Endothelial cell of umbilical vein (primary cell): ENCODE results near the gene CCDC70. TPM values are rescaled to one million over a fixed set of nuclear protein-coding genes. Genes with fewer than 3 reads are reported as not detected.

Experiments
- BruUV-seq: library from RNA; stranded (reverse); fragments of 400-500 nt; replicated peaks from 2 replicates; lab custom pipeline; 2021; lab: Mats Ljungman, UMichigan
- CTCF ChIA-PET: fragments of 300-600, 350-600 bp; sonication (Branson Sonifier 250); formaldehyde crosslinking; loops from one replicate; lab custom pipeline; 2021; ENCODE audit warnings: antibody characterized with exemption, inconsistent platforms; lab: Charles Lee
- POLR2A ChIA-PET: fragments of 300-600, 350-600 bp; sonication (Branson Sonifier 250); formaldehyde crosslinking; loops from one replicate; lab custom pipeline; 2021; ENCODE audit warnings: antibody characterized with exemption, inconsistent platforms; lab: Charles Lee
- DNase-seq: peaks from one replicate; pipeline ENCODE4 v3.0.0-alpha.2; 2011; ENCODE audit warnings: low read depth, low spot score
- FAIRE-seq: peaks from 2 replicates; lab custom pipeline; 2011; peaks lifted over from hg19 to GRCh38; lab: Jason Lieb, UNC
- H2AFZ ChIP-seq: 2 replicates; pipeline ENCODE4 v1.6.0; 2012; ENCODE audit warnings: low read depth, low read length, control low read depth, inconsistent platforms
- H3K27ac ChIP-seq: 2 replicates; pipeline ENCODE4 v1.5.1; 2011; ENCODE audit warnings: low read depth, mild to moderate bottlenecking, control low read depth, low read length, moderate library complexity; ENCODE audit not compliant: insufficient read depth
- H3K27me3 ChIP-seq, 2 experiments: 2 replicates each; pipeline versions ENCODE4 v1.6.0 to v1.6.1; 2011; ENCODE audit warnings: low read length in 2 of 2, mixed read lengths in 1 of 2; ENCODE audit not compliant: control insufficient read depth in 2 of 2, insufficient read depth in 2 of 2
- H3K36me3 ChIP-seq, 2 experiments: 2 replicates in 1 of 2; 3 replicates in 1 of 2; pipeline ENCODE4 v1.5.1; 2011; ENCODE audit warnings: low read length in 2 of 2, mild to moderate bottlenecking in 1 of 2, moderate library complexity in 1 of 2; ENCODE audit not compliant: control insufficient read depth in 2 of 2, insufficient read depth in 2 of 2; ENCODE audit errors: extremely low read depth in 1 of 2
- H3K4me1 ChIP-seq: 3 replicates; pipeline ENCODE4 v1.5.1; 2011; ENCODE audit warnings: mild to moderate bottlenecking, low read length; ENCODE audit not compliant: control insufficient read depth, insufficient read depth; ENCODE audit errors: extremely low read depth
- H3K4me2 ChIP-seq: 2 replicates; pipeline ENCODE4 v1.6.1; 2011; ENCODE audit warnings: low read length, control low read depth, mixed read lengths; ENCODE audit not compliant: insufficient read depth
- H3K4me3 ChIP-seq, 3 experiments: fragments of 200-600 bp in 1 of 3; sonication (generic), shearing (Covaris generic) in 1 of 3; replicated peaks in 1 of 3; 2 replicates each; pipeline ENCODE4 v1.5.1; 2011 to 2016; ENCODE audit warnings: control low read depth in 3 of 3, low read length in 3 of 3, mild to moderate bottlenecking in 2 of 3, inconsistent platforms in 1 of 3, low read depth in 1 of 3, moderate library complexity in 1 of 3; ENCODE audit not compliant: insufficient read depth in 1 of 3
- H3K79me2 ChIP-seq: 2 replicates; pipeline ENCODE4 v1.6.0; 2012; ENCODE audit warnings: low read length, inconsistent platforms; ENCODE audit not compliant: control insufficient read depth, insufficient read depth
- H3K9ac ChIP-seq: replicated peaks from 2 replicates; pipeline ENCODE3; 2011; ENCODE audit warnings: low read length, control low read depth; ENCODE audit not compliant: insufficient read depth; ENCODE audit errors: extremely low read depth
- H3K9me1 ChIP-seq: replicated peaks from 3 replicates; pipeline ENCODE4 v1.6.0; 2011; ENCODE audit warnings: mild to moderate bottlenecking, low read length; ENCODE audit not compliant: control insufficient read depth, insufficient read depth; ENCODE audit errors: extremely low read depth
- H3K9me3 ChIP-seq: replicated peaks from 2 replicates; pipeline ENCODE4 v1.5.1; 2012; ENCODE audit warnings: low read length, inconsistent platforms; ENCODE audit not compliant: control insufficient read depth, insufficient read depth
- H4K20me1 ChIP-seq: replicated peaks from 2 replicates; pipeline ENCODE3; 2011; ENCODE audit warnings: mild to moderate bottlenecking, low read length; ENCODE audit not compliant: control insufficient read depth, insufficient read depth; ENCODE audit errors: extremely low read depth
- EZH2 ChIP-seq: IDR thresholded peaks from 2 replicates; pipeline ENCODE4 v1.6.1; 2012; ENCODE audit warnings: borderline replicate concordance, low read depth, mild to moderate bottlenecking, moderate library complexity, low read length, inconsistent platforms; ENCODE audit not compliant: severe bottlenecking
- FOS ChIP-seq: IDR thresholded peaks from 2 replicates; pipeline ENCODE4 v1.6.1; 2011; ENCODE audit warnings: mild to moderate bottlenecking, low read length, moderate library complexity, borderline replicate concordance; ENCODE audit not compliant: insufficient read depth
- GATA2 ChIP-seq: IDR thresholded peaks from 2 replicates; pipeline ENCODE4 v1.7.0; 2011; ENCODE audit warnings: low read depth, mild to moderate bottlenecking, moderate library complexity, mixed read lengths, low read length; ENCODE audit not compliant: insufficient read length, insufficient read depth
- JUN ChIP-seq: IDR thresholded peaks from 2 replicates; pipeline ENCODE4 v1.6.1; 2011; ENCODE audit warnings: borderline replicate concordance, low read depth; ENCODE audit not compliant: insufficient read length, insufficient read depth
- MAX ChIP-seq: IDR thresholded peaks from 2 replicates; pipeline ENCODE4 v1.6.1; 2011; ENCODE audit not compliant: insufficient read depth, insufficient read length
- MYC ChIP-seq: IDR thresholded peaks from one replicate; pipeline ENCODE4 v1.6.1; 2011; ENCODE audit warnings: mild to moderate bottlenecking, low read depth, low read length
- POLR2A ChIP-seq: IDR thresholded peaks from 2 replicates; pipeline ENCODE4 v1.6.1; 2012; ENCODE audit warnings: low read depth, mild to moderate bottlenecking, control low read depth, low read length
- POLR2AphosphoS5 ChIP-seq: IDR thresholded peaks from 2 replicates; pipeline ENCODE4 v1.6.1; 2012; ENCODE audit warnings: low read depth, mild to moderate bottlenecking, control low read depth, low read length, moderate library complexity; ENCODE audit not compliant: insufficient read depth
- dilution Hi-C: fragments of 300-500 bp; cut with MboI; formaldehyde crosslinking; loops from one replicate; pipeline ENCODE4 v1.15.0; 2019; ENCODE audit warnings: low sequenced_read_pairs; ENCODE audit not compliant: extremely low pct_ligation_motif_present
- intact Hi-C: fragments of 100-400 bp; cut with micrococcal nuclease; formaldehyde crosslinking; loops from one replicate; pipeline ENCODE4 v1.10.0; 2022
- polyA plus RNA-seq, 4 experiments: library from polyadenylated mRNA; depleted of rRNA in 3 of 4; stranded (reverse) in 3 of 4; unstranded in 1 of 4; fragments of >200 nt; gene quantifications; 2 replicates each; pipeline versions ENCODE4 v1.2.1 to v1.2.3, GENCODE V29; 2011 to 2012; ENCODE audit warnings: missing spikeins in 1 of 4
- total RNA-seq: library from RNA; stranded (reverse); gene quantifications from 2 replicates; pipeline ENCODE4 v1.2.3, GENCODE V29; 2021
- TF ChIP-seq, protein P1 (sequence below), 2 donors: IDR thresholded peaks; 1 replicate in 1 of 2; 2 replicates in 1 of 2; pipeline ENCODE4 v1.5.1; 2011; ENCODE audit warnings: low read length in 2 of 2, mild to moderate bottlenecking in 2 of 2, moderate library complexity in 2 of 2, control low read depth in 1 of 2, inconsistent platforms in 1 of 2, low read depth in 1 of 2; ENCODE audit not compliant: insufficient read depth in 1 of 2; ENCODE audit errors: extremely low read depth in 1 of 2

CCDC70 gene
- total and polyA plus RNA-seq, 2 donors (not counting 3 experiments of a cell fraction or from before 2014, with no cell fraction given) = not detected

- Histone ChIP-seq H3K27ac (no peak overlapping the region), H3K4me2 (no peak overlapping the region), H3K9me1 (no peaks in the 10 kb centered on the region), H3K9ac (no peak overlapping the region), H3K79me2 (no peaks in the 10 kb centered on the region), H3K4me3 (no peak overlapping the region), H4K20me1 (no peaks in the 10 kb centered on the region), H3K27me3 (peaks cover 0 to 8% of the 10 kb centered on the region in 2 experiments), H3K9me3 (no peaks in the 10 kb centered on the region), H2AFZ (no peak overlapping the region), H3K36me3 (no peaks in the 10 kb centered on the region), H3K4me1 (no peaks in the 10 kb centered on the region)
- intact Hi-C loops (no loop called here), dilution Hi-C loops (no loop called here)
- ChIA-PET POLR2A (no interaction called here), CTCF (interaction anchor here (1.0 kb wide), 1 partner anchor 14 kb away, joined by 6 read pairs; no protein-coding TSS in a partner anchor)
- DNase-seq (no peak), FAIRE-seq (no peak)
- BruUV-seq = no TSS peak
- no peak for TF ChIP-seq GATA2
- TF ChIP-seq FOS = no peak
- no peak for TF ChIP-seq MAX
- no peak for TF ChIP-seq JUN
- TF ChIP-seq, protein P1, sequence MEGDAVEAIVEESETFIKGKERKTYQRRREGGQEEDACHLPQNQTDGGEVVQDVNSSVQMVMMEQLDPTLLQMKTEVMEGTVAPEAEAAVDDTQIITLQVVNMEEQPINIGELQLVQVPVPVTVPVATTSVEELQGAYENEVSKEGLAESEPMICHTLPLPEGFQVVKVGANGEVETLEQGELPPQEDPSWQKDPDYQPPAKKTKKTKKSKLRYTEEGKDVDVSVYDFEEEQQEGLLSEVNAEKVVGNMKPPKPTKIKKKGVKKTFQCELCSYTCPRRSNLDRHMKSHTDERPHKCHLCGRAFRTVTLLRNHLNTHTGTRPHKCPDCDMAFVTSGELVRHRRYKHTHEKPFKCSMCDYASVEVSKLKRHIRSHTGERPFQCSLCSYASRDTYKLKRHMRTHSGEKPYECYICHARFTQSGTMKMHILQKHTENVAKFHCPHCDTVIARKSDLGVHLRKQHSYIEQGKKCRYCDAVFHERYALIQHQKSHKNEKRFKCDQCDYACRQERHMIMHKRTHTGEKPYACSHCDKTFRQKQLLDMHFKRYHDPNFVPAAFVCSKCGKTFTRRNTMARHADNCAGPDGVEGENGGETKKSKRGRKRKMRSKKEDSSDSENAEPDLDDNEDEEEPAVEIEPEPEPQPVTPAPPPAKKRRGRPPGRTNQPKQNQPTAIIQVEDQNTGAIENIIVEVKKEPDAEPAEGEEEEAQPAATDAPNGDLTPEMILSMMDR (IDR thresholded peaks at IDR 0.05; ENCODE audit: extremely low read depth in 1 of 2, insufficient read depth in 1 of 2, low read depth in 1 of 2, low read length in 2 of 2) = no peak
- TF ChIP-seq POLR2A = no peak
- TF ChIP-seq EZH2 = no peak
- no peak for TF ChIP-seq POLR2AphosphoS5
- TF ChIP-seq MYC = no peak
Observed at GRCh38 chr13:51831519-51831918, 30.2 kb upstream of the CCDC70 start.
